ENCODE results near the gene BTG4. TPM values are rescaled to one million over a fixed set of nuclear protein-coding genes. Genes with fewer than 3 reads are reported as not detected.

The BTG4 gene
- total and polyA plus RNA-seq, 2 of the 8 experiments (the other 6 are each of a cell fraction or from before 2014, with no cell fraction given), result 0.06 TPM; not detected in 1

DNA sequence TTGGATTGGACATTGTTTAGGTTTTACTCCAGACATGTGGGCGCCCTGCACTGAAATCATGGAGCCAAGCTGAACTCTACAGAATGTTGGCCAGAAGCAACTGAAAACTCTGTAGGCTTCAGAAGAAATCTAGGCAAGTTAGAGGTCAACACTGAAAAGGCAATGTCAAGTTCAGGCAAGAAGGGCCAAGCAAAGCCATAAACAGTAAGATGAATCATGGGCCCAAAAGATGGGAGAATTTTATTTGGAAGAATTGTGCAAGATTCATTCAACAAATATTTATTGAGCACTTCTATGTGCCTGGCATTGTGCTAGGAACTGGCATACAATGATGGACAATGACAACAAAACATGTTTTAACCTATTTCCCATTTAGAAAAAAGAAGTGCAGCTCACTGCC is 13.3 kb upstream of the BTG4 start:
- Histone ChIP-seq H3K4ac (replicated peaks; ENCODE audit: insufficient read length, low read depth, low read length) (no peak overlapping the region), H4K5ac (ENCODE audit: insufficient read length, low read depth, low read length) (no peak overlapping the region), H4K91ac (replicated peaks; ENCODE audit: insufficient read length, low read length) (no peak overlapping the region), H2AK5ac (ENCODE audit: low read depth, low read length) (no peak overlapping the region), H3K27me3 (replicated peaks in 1 of 4; ENCODE audit: control insufficient read depth in 3 of 4, extremely low read depth in 1 of 4, insufficient read depth in 3 of 4, low read length in 3 of 4) (no peaks in the 10 kb centered on the region), H3K27ac (ENCODE audit: low read depth, low read length) (no peak overlapping the region), H3K36me3 (ENCODE audit: control insufficient read depth in 2 of 4, insufficient read depth in 4 of 4, low read length in 3 of 4) (no peaks in the 10 kb centered on the region), H3K56ac (replicated peaks; ENCODE audit: insufficient read length, low read depth, low read length) (no peak overlapping the region), H4K8ac (ENCODE audit: extremely low read depth, insufficient read depth, low read length) (no peak overlapping the region), H3K79me1 (ENCODE audit: low read depth, low read length) (no peaks in the 10 kb centered on the region), H3K79me2 (ENCODE audit: control insufficient read depth in 1 of 2, insufficient read depth in 2 of 2, low read length in 2 of 2) (no peaks in the 10 kb centered on the region), H3K9me3 (ENCODE audit: insufficient read depth in 2 of 2, low read depth in 1 of 2, low read length in 1 of 2) (no peaks in the 10 kb centered on the region), H3K4me1 (replicated peaks in 1 of 4; ENCODE audit: control insufficient read depth in 3 of 4, insufficient read depth in 4 of 4, low read length in 3 of 4) (no peaks in the 10 kb centered on the region), H2BK120ac (replicated peaks; ENCODE audit: low read depth, low read length) (no peak overlapping the region), H2BK5ac (ENCODE audit: low read depth, low read length) (no peak overlapping the region), H3K9ac (replicated peaks in 1 of 4; ENCODE audit: extremely low read depth in 1 of 4, low read depth in 3 of 4, low read length in 3 of 4) (no peak overlapping the region), H2BK20ac (ENCODE audit: low read length) (no peak overlapping the region), H3K18ac (ENCODE audit: extremely low read depth, low read length) (no peak overlapping the region), H3K23ac (ENCODE audit: insufficient read length) (no peak overlapping the region), H3K23me2 (ENCODE audit: low read depth, low read length) (no peaks in the 10 kb centered on the region), H2BK15ac (ENCODE audit: low read length) (no peak overlapping the region), H3K4me3 (ENCODE audit: extremely low read depth in 1 of 4, insufficient read depth in 2 of 4, low read depth in 3 of 4, low read length in 4 of 4) (no peak overlapping the region), H3K14ac (ENCODE audit: insufficient read length) (no peak overlapping the region), H4K20me1 (replicated peaks in 1 of 2; ENCODE audit: control insufficient read depth in 1 of 2, insufficient read depth in 2 of 2, low read length in 2 of 2) (no peaks in the 10 kb centered on the region), H3K4me2 (ENCODE audit: insufficient read depth in 1 of 2, low read depth in 2 of 2, low read length in 2 of 2) (no peak overlapping the region), H2BK12ac (ENCODE audit: low read depth, low read length) (no peak overlapping the region), H2AFZ (ENCODE audit: low read length) (no peak overlapping the region)
- DNase-seq (ENCODE audit: low read depth in 1 of 2, low spot score in 2 of 2), result no peak
- FAIRE-seq, result no peak
- ChIA-PET CTCF (ENCODE audit: partially characterized antibody) (interaction anchor here (0.8 to 1.2 kb wide), 2 partner anchors 12 to 98 kb away, joined by 4 to 5 read pairs; no protein-coding TSS in a partner anchor), POLR2A (ENCODE audit: partially characterized antibody) (no interaction called here)
- 88% methylated on average over 1 of the region's 1 CpG; no CpG with 5 or more reads in 1 of the 2 experiments for WGBS, 2 experiments (ENCODE audit: extremely low coverage in 1 of 2, insufficient coverage in 1 of 2, insufficient read length in 1 of 2, insufficient replicate concordance in 2 of 2, low coverage in 1 of 2, low lambda C conversion rate in 2 of 2, missing lambda C conversion rate in 1 of 2)
- TF ChIP-seq, protein P1, sequence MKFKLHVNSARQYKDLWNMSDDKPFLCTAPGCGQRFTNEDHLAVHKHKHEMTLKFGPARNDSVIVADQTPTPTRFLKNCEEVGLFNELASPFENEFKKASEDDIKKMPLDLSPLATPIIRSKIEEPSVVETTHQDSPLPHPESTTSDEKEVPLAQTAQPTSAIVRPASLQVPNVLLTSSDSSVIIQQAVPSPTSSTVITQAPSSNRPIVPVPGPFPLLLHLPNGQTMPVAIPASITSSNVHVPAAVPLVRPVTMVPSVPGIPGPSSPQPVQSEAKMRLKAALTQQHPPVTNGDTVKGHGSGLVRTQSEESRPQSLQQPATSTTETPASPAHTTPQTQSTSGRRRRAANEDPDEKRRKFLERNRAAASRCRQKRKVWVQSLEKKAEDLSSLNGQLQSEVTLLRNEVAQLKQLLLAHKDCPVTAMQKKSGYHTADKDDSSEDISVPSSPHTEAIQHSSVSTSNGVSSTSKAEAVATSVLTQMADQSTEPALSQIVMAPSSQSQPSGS (IDR thresholded peaks at IDR 0.05; ENCODE audit: low read length), result no peak
- TF ChIP-seq, protein P2, sequence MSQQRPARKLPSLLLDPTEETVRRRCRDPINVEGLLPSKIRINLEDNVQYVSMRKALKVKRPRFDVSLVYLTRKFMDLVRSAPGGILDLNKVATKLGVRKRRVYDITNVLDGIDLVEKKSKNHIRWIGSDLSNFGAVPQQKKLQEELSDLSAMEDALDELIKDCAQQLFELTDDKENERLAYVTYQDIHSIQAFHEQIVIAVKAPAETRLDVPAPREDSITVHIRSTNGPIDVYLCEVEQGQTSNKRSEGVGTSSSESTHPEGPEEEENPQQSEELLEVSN (IDR thresholded peaks at IDR 0.05), result no peak
- TF ChIP-seq, protein P3, sequence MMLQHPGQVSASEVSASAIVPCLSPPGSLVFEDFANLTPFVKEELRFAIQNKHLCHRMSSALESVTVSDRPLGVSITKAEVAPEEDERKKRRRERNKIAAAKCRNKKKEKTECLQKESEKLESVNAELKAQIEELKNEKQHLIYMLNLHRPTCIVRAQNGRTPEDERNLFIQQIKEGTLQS (IDR thresholded peaks at IDR 0.05; ENCODE audit: insufficient read depth, low read depth, low read length), result no peak
- TF ChIP-seq, protein P4, sequence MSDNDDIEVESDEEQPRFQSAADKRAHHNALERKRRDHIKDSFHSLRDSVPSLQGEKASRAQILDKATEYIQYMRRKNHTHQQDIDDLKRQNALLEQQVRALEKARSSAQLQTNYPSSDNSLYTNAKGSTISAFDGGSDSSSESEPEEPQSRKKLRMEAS (IDR thresholded peaks at IDR 0.05), result no peak
- TF ChIP-seq RFX5 (IDR thresholded peaks at IDR 0.05; ENCODE audit: borderline replicate concordance, low read depth, low read length) (no peak), FOSL1 (IDR thresholded peaks at IDR 0.05; ENCODE audit: insufficient read depth, low read depth, low read length) (no peak), CBX5 (IDR thresholded peaks at IDR 0.05; ENCODE audit: low read depth, low read length) (no peak)
- TF ChIP-seq, protein P5, sequence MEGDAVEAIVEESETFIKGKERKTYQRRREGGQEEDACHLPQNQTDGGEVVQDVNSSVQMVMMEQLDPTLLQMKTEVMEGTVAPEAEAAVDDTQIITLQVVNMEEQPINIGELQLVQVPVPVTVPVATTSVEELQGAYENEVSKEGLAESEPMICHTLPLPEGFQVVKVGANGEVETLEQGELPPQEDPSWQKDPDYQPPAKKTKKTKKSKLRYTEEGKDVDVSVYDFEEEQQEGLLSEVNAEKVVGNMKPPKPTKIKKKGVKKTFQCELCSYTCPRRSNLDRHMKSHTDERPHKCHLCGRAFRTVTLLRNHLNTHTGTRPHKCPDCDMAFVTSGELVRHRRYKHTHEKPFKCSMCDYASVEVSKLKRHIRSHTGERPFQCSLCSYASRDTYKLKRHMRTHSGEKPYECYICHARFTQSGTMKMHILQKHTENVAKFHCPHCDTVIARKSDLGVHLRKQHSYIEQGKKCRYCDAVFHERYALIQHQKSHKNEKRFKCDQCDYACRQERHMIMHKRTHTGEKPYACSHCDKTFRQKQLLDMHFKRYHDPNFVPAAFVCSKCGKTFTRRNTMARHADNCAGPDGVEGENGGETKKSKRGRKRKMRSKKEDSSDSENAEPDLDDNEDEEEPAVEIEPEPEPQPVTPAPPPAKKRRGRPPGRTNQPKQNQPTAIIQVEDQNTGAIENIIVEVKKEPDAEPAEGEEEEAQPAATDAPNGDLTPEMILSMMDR (IDR thresholded peaks at IDR 0.05; ENCODE audit: control extremely low read depth in 1 of 3, insufficient read depth in 1 of 3, low read depth in 1 of 3, low read length in 3 of 3), result no peak

Data from H1 (cell line).